Frontal cortex (tissue), 4 donors: Measurements from ENCODE around the gene LTBP2. TPM values are rescaled to one million over a fixed set of nuclear protein-coding genes. Genes with fewer than 3 reads are reported as not detected.

Source experiments
- DNase-seq, 2 donors: peaks; one replicate each; pipeline ENCODE4 v3.0.0; 2012; ENCODE audit warnings: low spot score in 2 of 2
- FAIRE-seq: peaks from 2 replicates; lab custom pipeline; 2012; peaks lifted over from hg19 to GRCh38; lab: Jason Lieb, UNC
- total RNA-seq: library from RNA; depleted of rRNA; stranded (reverse); fragments of >200 nt; gene quantifications from one replicate; pipeline ENCODE4 v1.2.3, GENCODE V29; 2014
- donor health status: control.
- donor health status: control.
- donor health status: control.

The LTBP2 gene
- total RNA-seq, 1 donor from 2014 or later = 1.2 TPM

DNA sequence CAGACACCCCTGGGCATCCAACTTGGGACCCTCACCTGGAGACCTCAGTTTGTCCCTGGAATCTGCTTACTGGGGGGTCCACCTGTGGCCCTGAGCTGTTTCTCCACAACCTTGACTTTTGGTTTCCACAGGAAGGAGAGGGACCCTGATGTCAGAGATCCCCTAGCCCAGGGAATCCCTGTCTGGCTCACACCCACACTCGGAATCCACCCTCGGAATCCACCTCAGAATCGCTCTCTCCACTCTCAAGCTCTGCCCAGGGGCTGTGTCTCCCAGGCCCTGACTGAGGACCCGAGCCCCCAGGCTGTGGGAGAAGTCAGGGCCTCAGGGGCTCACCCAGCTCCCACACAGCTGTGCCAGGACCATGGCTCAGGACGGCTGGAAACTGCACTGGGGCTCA is 17.4 kb downstream of the LTBP2 start:
- FAIRE-seq (no peak), DNase-seq (no peak)

- DNase-seq = no peak
- no peak for FAIRE-seq
Observed at GRCh38 chr14:74594029-74594428, 18.0 kb downstream of the LTBP2 start.

DNA sequence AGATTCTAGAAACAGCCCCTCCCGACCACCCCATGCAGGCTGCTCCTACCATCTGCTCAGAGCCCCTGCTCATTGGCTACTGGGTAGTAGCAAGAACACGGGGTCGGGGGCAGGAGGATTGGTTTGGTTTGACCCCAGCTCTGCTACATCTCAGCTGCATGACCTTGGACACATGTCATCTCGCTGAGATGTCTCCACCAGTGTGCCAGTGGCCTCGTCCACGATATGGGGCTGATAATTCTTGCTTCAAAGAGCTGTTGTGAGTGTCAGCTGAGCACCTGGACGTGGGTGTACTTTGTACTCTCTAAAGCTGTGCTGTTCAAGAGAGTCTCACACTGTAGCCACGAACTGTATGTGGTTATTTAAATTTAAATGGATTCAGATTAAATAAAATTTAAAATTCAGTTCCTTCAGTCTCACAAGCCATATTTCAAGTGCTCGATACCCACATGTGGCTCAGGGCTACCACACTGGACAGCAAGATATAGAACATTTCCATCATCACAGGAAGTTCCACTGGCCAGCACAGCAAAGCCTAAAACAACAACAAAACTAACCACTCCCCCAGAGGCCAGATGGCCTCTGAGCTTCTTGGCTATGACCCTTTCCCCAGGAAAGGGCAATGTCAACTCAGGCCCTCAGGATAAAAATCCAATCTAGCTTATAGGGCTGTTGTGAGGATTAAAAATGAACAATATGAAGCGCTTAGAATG is 18.6 kb downstream of the LTBP2 start:
- no peak for DNase-seq
- FAIRE-seq = no peak

- no peak for DNase-seq
- FAIRE-seq = no peak
Observed at GRCh38 chr14:74592476-74593201, 19.4 kb downstream of the LTBP2 start.

DNA sequence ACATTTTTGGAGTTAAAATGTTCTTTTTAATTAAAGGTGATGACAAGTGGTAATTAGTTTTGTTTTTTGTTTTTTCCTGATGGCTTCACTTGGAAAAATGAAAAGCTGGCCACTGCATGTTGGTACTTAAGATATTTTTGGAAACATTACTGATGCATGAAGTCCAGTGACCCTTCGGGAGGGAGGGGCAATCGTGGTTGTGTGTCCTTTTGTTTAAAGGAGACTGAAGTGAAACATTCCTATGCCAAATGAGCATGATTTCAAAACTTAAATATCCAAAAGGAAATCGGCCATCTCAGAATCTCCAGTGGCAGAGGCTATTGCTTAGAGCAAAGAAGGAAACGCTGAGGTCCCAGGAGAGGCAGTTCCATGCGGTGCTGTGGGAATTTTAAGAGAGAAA is 20.1 kb downstream of the LTBP2 start:
- DNase-seq (no peak), FAIRE-seq (no peak)

GRCh38 chr14:74591394-74591793 is 20.6 kb downstream of the LTBP2 start:
- DNase-seq (no peak), FAIRE-seq (no peak)

DNA sequence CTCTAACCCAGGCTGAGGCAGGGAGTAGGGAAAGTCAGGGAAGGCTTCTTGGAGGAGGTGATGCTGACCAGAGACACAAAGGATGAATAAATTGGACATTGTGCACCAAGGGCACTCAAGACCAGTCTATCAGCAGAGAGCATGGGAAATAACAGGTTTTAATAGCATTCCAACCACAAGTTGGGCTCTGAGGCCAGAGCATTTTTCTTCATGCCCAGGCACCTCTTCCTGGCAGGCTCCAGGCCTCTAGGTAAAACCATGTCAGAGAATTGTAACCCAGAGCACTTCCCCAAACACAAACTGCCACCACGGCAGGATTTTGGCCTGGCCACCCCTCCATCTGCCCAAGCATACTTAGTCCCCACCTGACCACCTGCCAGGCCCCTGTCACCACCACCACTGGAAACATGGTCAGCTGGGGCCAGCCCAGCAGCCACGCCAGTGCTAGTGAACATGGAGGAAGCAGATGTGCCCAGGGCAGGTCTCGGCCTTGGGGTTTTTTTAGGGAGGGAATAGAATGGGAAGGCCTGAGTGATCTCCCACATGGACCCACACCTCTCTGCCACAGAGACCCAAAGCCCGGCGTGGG is 22.7 kb downstream of the LTBP2 start:
- FAIRE-seq = no peak
- no peak for DNase-seq

DNA sequence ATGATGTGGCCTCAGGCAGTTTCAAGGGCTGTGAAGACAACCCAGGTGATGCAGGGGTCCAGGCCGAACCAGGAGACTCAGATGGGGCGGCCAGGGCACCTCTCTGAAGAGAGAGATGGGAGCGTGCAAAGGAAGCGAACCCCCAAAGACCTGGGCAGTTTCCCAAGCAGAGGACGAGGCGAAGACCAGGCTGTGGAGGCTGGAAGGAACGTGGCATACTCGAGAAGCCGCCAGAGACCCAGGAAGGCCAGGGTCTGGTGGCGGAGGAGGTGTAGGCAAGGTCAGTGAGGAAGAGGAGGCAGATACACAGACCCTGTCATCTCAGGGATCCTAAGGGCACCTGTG is 24.7 kb downstream of the LTBP2 start:
- DNase-seq = no peak
- FAIRE-seq = no peak

GRCh38 chr14:74586681-74587362 is 25.2 kb downstream of the LTBP2 start:
- DNase-seq (no peak), FAIRE-seq (no peak)

- DNase-seq (no peak), FAIRE-seq (no peak)
Observed at GRCh38 chr14:74585406-74586335, 26.4 kb downstream of the LTBP2 start.

DNA sequence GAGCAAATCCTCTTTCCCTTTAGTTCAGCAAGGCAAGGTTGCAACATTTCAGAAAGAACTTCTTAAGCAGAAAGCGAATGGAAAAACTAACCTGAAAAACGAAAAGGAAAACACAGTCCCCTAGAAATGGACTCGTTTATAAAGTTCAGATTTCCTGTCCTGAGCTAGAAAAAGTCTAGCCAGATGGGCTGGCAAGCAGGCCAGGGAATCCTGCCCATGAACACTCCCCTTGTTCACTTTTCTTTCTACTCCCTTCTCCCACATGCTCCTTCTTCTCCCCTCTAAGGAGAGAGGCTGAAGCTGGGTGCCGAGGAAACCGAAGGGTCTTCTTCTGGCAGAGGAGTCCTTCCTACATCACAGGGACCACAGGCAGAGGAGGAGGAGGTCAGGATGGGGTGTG is 27.1 kb downstream of the LTBP2 start:
- DNase-seq (no peak), FAIRE-seq (no peak)

GRCh38 chr14:74583689-74584434 is 28.2 kb downstream of the LTBP2 start:
- FAIRE-seq (no peak), DNase-seq (no peak)

DNA sequence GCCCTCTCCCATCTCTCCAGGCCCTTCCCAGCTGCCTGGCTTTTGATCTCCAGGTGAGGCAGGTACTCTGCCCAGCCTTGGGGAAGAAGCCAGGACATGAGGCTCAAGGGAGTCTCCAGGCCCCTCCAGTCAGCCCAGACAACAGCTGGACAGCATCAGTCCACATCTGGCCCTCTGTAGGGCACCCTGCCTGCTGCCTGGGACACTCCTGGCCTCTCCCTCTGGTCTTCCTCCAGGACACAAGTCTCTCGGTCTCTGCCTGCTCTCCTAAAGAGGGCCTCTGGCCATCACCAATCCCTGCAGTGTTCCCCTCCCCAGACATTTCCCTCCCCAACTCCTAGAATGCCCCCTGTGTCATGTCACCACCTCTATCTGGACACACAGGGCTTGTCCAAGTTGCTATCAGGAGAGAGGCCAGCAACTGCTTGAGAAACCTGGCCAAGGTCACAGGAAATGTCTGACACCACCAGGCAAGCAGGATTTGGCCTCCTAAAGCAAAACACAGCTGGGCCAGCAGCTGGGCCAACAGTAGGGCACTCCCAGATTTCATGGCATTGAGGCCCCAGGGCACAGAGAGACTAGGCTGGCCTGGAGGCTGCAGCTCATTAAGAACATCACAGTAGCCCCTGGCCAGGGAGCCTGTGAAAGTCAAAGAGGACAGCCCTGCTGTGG is 29.0 kb downstream of the LTBP2 start:
- no peak for DNase-seq
- FAIRE-seq = no peak

DNA sequence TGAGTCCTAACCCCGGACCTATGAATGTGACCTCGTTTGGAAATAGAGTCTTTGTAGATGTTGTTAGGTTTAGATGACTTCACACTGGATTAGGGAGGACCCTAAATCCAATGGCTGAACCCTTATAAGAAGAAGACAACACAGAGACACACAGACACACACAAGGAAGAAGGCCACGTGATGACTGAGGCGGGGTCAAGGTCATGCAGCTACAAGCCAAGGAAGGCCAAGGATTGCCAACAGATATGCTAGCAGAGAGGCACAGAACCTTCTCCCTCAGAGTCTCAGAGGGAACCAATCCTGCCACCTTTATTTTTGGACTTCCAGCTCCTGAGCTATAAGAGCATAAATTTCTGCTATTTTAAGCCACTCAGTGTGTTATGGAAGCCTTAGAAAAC is 31.8 kb downstream of the LTBP2 start:
- FAIRE-seq = no peak

GRCh38 chr14:74579447-74580274 is 32.4 kb downstream of the LTBP2 start:
- DNase-seq = no peak

More for the DNA sequence above, 31.8 kb downstream of the LTBP2 start:
- no peak for DNase-seq

GRCh38 chr14:74578479-74578878 is 33.6 kb downstream of the LTBP2 start:
- DNase-seq (no peak), FAIRE-seq (no peak)

More at GRCh38 chr14:74579447-74580274, 32.4 kb downstream of the LTBP2 start:
- no peak for FAIRE-seq

GRCh38 chr14:74577948-74578275 is 34.1 kb downstream of the LTBP2 start:
- no peak for FAIRE-seq
- DNase-seq = no peak
